OCI-LY7 (cell line): Measurements from ENCODE around the gene NFIX.
"Not testable (repeated sequence)": the region's sequence is repeated elsewhere in the genome, so short reads cannot be mapped to it uniquely, and the experiment has no call there.

Experiments used
- EZH2phosphoT487 ChIP-seq: fragments of 200-600 bp; sonication (generic); IDR thresholded peaks from 2 replicates; pipeline ENCODE4 v1.6.1; 2018; ENCODE audit warnings: low read depth, borderline replicate concordance, mild to moderate bottlenecking, mixed run types, antibody characterized with exemption, low read length, moderate library complexity, mixed read lengths
- TF ChIP-seq, protein P1 (sequence below): fragments of 200-600 bp; sonication (generic); conservative IDR thresholded peaks from 2 replicates; pipeline ENCODE4 v1.5.1; 2014; ENCODE audit warnings: mild to moderate bottlenecking, antibody characterized with exemption, low read length, moderate library complexity, mixed read lengths

DNA sequence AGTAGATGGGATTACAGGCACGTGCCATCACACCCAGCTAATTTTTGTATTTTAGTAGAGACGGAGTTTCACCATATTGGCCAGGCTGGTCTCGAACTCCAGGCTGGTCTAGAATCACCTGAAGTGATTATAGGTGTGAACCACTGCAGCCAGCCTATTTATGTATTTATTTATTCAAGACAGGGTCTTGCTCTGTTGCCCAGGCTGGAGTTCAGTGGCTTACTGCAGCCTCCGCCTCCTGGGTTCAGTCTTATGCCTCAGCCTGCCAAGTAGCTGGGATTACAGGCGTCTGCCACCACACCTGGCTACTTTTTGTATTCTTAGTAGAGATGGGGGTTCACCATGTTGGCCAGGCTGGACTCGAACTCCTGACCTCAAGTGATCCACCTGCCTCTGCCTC is 43.2 kb upstream of the NFIX start:
- TF ChIP-seq, protein P1, sequence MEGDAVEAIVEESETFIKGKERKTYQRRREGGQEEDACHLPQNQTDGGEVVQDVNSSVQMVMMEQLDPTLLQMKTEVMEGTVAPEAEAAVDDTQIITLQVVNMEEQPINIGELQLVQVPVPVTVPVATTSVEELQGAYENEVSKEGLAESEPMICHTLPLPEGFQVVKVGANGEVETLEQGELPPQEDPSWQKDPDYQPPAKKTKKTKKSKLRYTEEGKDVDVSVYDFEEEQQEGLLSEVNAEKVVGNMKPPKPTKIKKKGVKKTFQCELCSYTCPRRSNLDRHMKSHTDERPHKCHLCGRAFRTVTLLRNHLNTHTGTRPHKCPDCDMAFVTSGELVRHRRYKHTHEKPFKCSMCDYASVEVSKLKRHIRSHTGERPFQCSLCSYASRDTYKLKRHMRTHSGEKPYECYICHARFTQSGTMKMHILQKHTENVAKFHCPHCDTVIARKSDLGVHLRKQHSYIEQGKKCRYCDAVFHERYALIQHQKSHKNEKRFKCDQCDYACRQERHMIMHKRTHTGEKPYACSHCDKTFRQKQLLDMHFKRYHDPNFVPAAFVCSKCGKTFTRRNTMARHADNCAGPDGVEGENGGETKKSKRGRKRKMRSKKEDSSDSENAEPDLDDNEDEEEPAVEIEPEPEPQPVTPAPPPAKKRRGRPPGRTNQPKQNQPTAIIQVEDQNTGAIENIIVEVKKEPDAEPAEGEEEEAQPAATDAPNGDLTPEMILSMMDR = not testable (repeated sequence)
- TF ChIP-seq EZH2phosphoT487 = not testable (repeated sequence)
